Stomach (tissue), 9 donors: ENCODE results near the gene KCNQ5. TPM values are rescaled to one million over a fixed set of nuclear protein-coding genes. Genes with fewer than 3 reads are reported as not detected.

Experiments used
- DNase-seq, 2 donors: peaks; one replicate each; pipeline versions ENCODE4 v3.0.0 to v3.0.0-alpha.2; 2013 to 2019
- H3K27ac ChIP-seq, 5 donors: fragments of 200-600 bp in 4 of 5; sonication (generic) in 4 of 5; one replicate each; pipeline ENCODE4 v1.5.1; 2013 to 2019; ENCODE audit warnings: mild to moderate bottlenecking in 1 of 5, moderate library complexity in 1 of 5
- H3K27me3 ChIP-seq, 3 donors: fragments of 200-600 bp; sonication (generic); one replicate each; pipeline ENCODE4 v1.5.1; 2017 to 2019; ENCODE audit warnings: mixed run types in 1 of 3
- H3K36me3 ChIP-seq, 4 donors: fragments of 200-600 bp; sonication (generic); 1 replicate in 3 of 4; 2 replicates in 1 of 4; pipeline ENCODE4 v1.5.1; 2016 to 2019
- H3K4me1 ChIP-seq, 4 donors: fragments of 200-600 bp; sonication (generic); one replicate each; pipeline ENCODE4 v1.5.1; 2016 to 2019
- H3K4me3 ChIP-seq, 4 donors: fragments of 200-600 bp; sonication (generic) in 3 of 4; one replicate each; pipeline ENCODE4 v1.5.1; 2016 to 2019; ENCODE audit warnings: mild to moderate bottlenecking in 1 of 4
- H3K9me3 ChIP-seq, 4 donors: fragments of 200-600 bp; sonication (generic); one replicate each; pipeline ENCODE4 v1.5.1; 2016 to 2019
- CTCF ChIP-seq, 7 experiments: fragments of 450-650 bp in 4 of 7; fragments of 200-600 bp in 3 of 7; sonication (generic) in 3 of 7; IDR thresholded peaks; one replicate each; pipeline ENCODE4 v1.5.1; 2016 to 2019; ENCODE audit warnings: antibody characterized with exemption in 7 of 7, control low read depth in 2 of 7, mild to moderate bottlenecking in 1 of 7
- EP300 ChIP-seq: sonication (generic); formaldehyde crosslinking; IDR thresholded peaks from one replicate; pipeline ENCODE4 v1.6.1; 2017; ENCODE audit warnings: antibody characterized with exemption
- POLR2A ChIP-seq, 4 donors: fragments of 450-650 bp; IDR thresholded peaks; one replicate each; pipeline ENCODE4 v1.6.1; 2016; ENCODE audit warnings: antibody characterized with exemption in 4 of 4, control low read depth in 2 of 4, mild to moderate bottlenecking in 1 of 4, moderate library complexity in 1 of 4
- POLR2AphosphoS5 ChIP-seq, 3 donors: sonication (generic); formaldehyde crosslinking; IDR thresholded peaks; one replicate each; pipeline ENCODE4 v1.6.1; 2016; ENCODE audit warnings: antibody characterized with exemption in 3 of 3
- WGBS, 5 donors: extraction: QIAGEN DNeasy Blood & Tissue Kit in 3 of 5; methylation state at CpG; one replicate each; pipeline versions ENCODE4 v1.1.5 to v1.1.7; 2013 to 2018; 5-methylcytosine and 5-hydroxymethylcytosine counted together
- intact Hi-C: fragments of 100-400 bp; cut with DNase I; formaldehyde crosslinking; loops from one replicate; pipeline ENCODE4 v1.15.1; 2023; ENCODE audit warnings: low total_unique reads
- polyA plus RNA-seq, 3 donors: library from polyadenylated mRNA; stranded (reverse); fragments of 200-250 nt; gene quantifications; one replicate each; pipeline ENCODE4 v1.2.3, GENCODE V29; 2013
- total RNA-seq, 5 donors: library from RNA; depleted of rRNA; stranded (reverse); fragments of >200 nt; gene quantifications; one replicate each; pipeline versions ENCODE4 v1.1.0 to v1.2.3, GENCODE V29; 2014 to 2016
- donor health status: healthy with polysubstance abuse.
- donor health status: Bipolar disorder and iron deficiency.
- donor health status: healthy.

Gene KCNQ5
- total and polyA plus RNA-seq, 8 donors, result 0.12 to 2.8 (median 0.37) TPM; not detected in 2

DNA sequence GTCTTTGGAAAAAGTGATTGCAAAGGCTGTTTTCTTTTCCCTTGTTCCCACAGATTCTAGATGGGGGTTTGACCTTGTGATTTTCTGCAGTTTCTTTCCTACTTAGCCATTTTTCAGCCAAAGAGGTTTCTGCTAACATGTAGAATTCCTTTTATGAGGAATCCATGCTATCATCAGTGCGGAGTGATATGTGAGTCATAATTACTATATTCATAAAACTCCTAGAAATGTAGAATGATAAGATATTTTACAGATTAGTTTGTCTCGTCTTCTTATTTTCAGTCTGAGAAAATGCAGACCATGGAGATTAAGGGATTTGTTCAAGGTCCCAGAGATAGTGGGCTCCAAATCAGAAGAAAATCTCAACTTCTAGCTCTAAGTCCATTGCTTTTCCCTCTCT is 98.6 kb downstream of the KCNQ5 start:
- DNase-seq, result no peak
- Histone ChIP-seq H3K27me3 (no peaks in the 10 kb centered on the region), H3K27ac (no peak overlapping the region), H3K9me3 (no peaks in the 10 kb centered on the region), H3K4me1 (no peaks in the 10 kb centered on the region), H3K4me3 (no peak overlapping the region), H3K36me3 (no peaks in the 10 kb centered on the region)
- intact Hi-C loops, result no loop called here
- WGBS, 5 donors, result 68 to 85% (median 76%) methylated on average over 2 of the region's 2 CpGs
- TF ChIP-seq POLR2A (IDR thresholded peaks at IDR 0.05), result no peak
- TF ChIP-seq CTCF (IDR thresholded peaks at IDR 0.05), result no peak
- no peak for TF ChIP-seq POLR2AphosphoS5 (IDR thresholded peaks at IDR 0.05)
- no peak for TF ChIP-seq EP300

DNA sequence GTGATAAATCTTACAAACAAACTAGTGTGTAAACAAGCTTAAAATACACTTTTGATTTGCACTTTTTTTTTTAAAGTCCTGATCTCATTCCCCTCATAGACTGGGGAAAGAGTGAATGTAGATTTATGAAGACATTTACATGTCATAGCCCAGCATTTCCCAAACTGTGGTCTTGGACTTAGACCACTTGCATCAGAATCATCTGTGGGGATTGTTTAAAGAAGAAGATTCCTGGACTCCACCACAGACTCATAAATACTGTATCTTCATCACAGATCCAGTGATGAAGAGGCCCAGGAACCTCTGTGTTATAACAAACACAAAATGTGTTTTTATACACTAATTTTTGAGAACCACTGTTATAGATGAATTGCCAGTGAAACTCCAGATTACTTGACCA is 99.5 kb downstream of the KCNQ5 start:
- no peaks in the 10 kb centered on the region for H3K9me3 ChIP-seq
- H3K27ac ChIP-seq, result no peak overlapping the region
- intact Hi-C loops, result no loop called here
- no peak overlapping the region for H3K4me3 ChIP-seq
- no peaks in the 10 kb centered on the region for H3K27me3 ChIP-seq
- no peaks in the 10 kb centered on the region for H3K4me1 ChIP-seq
- TF ChIP-seq EP300, result no peak
- TF ChIP-seq POLR2A (IDR thresholded peaks at IDR 0.05), result no peak
- no peak for TF ChIP-seq CTCF (IDR thresholded peaks at IDR 0.05)
- TF ChIP-seq POLR2AphosphoS5 (IDR thresholded peaks at IDR 0.05), result no peak
- no peaks in the 10 kb centered on the region for H3K36me3 ChIP-seq
- DNase-seq, result no peak

DNA sequence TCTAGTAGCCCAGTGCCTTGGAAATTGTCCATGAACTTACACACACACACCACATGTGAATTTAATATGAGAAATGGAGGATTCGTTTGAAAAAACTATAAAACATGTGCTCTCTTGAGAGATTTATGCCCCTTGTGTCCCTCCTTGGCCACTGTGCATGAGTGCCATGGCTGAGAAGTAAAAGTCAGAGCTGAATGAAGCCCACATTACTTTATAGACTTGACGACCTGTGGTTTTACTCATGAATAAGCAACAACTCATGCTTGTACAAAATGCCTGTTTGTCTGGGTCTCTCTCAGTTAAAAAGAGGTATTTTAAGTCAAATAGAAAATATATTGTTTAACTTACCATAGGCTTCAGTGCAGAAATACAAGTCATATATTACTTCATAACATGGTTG is 102.7 kb downstream of the KCNQ5 start:
- 57 to 77% (median 65%) methylated on average over 2 of the region's 2 CpGs for WGBS, 5 donors
- Histone ChIP-seq H3K36me3 (no peaks in the 10 kb centered on the region), H3K27me3 (no peaks in the 10 kb centered on the region), H3K27ac (no peak overlapping the region), H3K9me3 (no peaks in the 10 kb centered on the region), H3K4me1 (no peaks in the 10 kb centered on the region), H3K4me3 (no peak overlapping the region)
- TF ChIP-seq EP300, result no peak
- intact Hi-C loops, result no loop called here
- DNase-seq, result no peak

GRCh38 chr6:72728706-72729343 is 107.0 kb downstream of the KCNQ5 start:
- H3K27me3 ChIP-seq, result no peaks in the 10 kb centered on the region
- no peaks in the 10 kb centered on the region for H3K36me3 ChIP-seq
- no peaks in the 10 kb centered on the region for H3K4me1 ChIP-seq
- intact Hi-C loops, result no loop called here
- no peak for DNase-seq
- WGBS, 5 donors, result 70 to 94% (median 89%) methylated on average over 3 of the region's 3 CpGs
- H3K27ac ChIP-seq, result no peak overlapping the region
- H3K9me3 ChIP-seq, result no peaks in the 10 kb centered on the region
- no peak for TF ChIP-seq POLR2A (IDR thresholded peaks at IDR 0.05)
- no peak for TF ChIP-seq POLR2AphosphoS5 (IDR thresholded peaks at IDR 0.05)
- no peak for TF ChIP-seq CTCF (IDR thresholded peaks at IDR 0.05)
- no peak for TF ChIP-seq EP300
- no peak overlapping the region for H3K4me3 ChIP-seq

- H3K9me3 ChIP-seq, result no peaks in the 10 kb centered on the region
- intact Hi-C loops, result no loop called here
- H3K27me3 ChIP-seq, result no peaks in the 10 kb centered on the region
- no peak overlapping the region for H3K27ac ChIP-seq
- H3K36me3 ChIP-seq, result no peaks in the 10 kb centered on the region
- TF ChIP-seq POLR2AphosphoS5 (IDR thresholded peaks at IDR 0.05), result no peak
- no peak for TF ChIP-seq CTCF (IDR thresholded peaks at IDR 0.05)
- no peak for TF ChIP-seq POLR2A (IDR thresholded peaks at IDR 0.05)
- no peak for TF ChIP-seq EP300
- no peak overlapping the region for H3K4me3 ChIP-seq
- H3K4me1 ChIP-seq, result no peaks in the 10 kb centered on the region
- 88 to 93% (median 91%) methylated on average over 2 of the region's 2 CpGs for WGBS, 5 donors
- no peak for DNase-seq
Measured at GRCh38 chr6:72733045-72733444, 111.2 kb downstream of the KCNQ5 start.
